Retina (tissue), 1 donor: Measurements from ENCODE around the gene PNLDC1.
A peak's percentile ranks its signal among the peaks of the same experiment; 100 is the strongest.
"Not testable (repeated sequence)": the region's sequence is repeated elsewhere in the genome, so short reads cannot be mapped to it uniquely, and the experiment has no call there.

Experiments used
- DNase-seq: peaks from one replicate; pipeline ENCODE4 v3.0.0-alpha.2; 2016

The PNLDC1 gene

GRCh38 chr6:159778542-159779103 lies 21.5 kb upstream of the PNLDC1 start:
- no peak for DNase-seq

- DNase-seq, result no peak
Observed at GRCh38 chr6:159788276-159788675, 11.8 kb upstream of the PNLDC1 start.

- DNase-seq, result no peak
Observed at GRCh38 chr6:159788753-159789376, 11.2 kb upstream of the PNLDC1 start.

GRCh38 chr6:159789377-159790148 lies 10.5 kb upstream of the PNLDC1 start, which contains the start of gene TCP1:
TCP1 (minus strand) TSS chr6:159789602; CDS start chr6:159789468, 134 bp downstream.
- peak; percentile 98 for DNase-seq

- DNase-seq, result peak; percentile 95
Observed at GRCh38 chr6:159790149-159790955, 9.7 kb upstream of the PNLDC1 start, which contains the start of gene MRPL18. MRPL18 (plus strand) TSS chr6:159790467; CDS start chr6:159790588, 121 bp downstream.

- no peak for DNase-seq
Observed at GRCh38 chr6:159790956-159791598, 9.0 kb upstream of the PNLDC1 start.

- DNase-seq, result not testable (repeated sequence)
Observed at GRCh38 chr6:159794976-159795375, 5.1 kb upstream of the PNLDC1 start.

- DNase-seq, result no peak
Observed at GRCh38 chr6:159797554-159797953, 2.5 kb upstream of the PNLDC1 start.

GRCh38 chr6:159801935-159802334 lies 1.9 kb downstream of the PNLDC1 start:
- no peak for DNase-seq

GRCh38 chr6:159804504-159804903 lies 4.4 kb downstream of the PNLDC1 start:
- DNase-seq, result no peak

- no peak for DNase-seq
Observed at GRCh38 chr6:159805440-159806020, 5.5 kb downstream of the PNLDC1 start.

GRCh38 chr6:159806021-159806458 lies 6.0 kb downstream of the PNLDC1 start:
- DNase-seq, result no peak

GRCh38 chr6:159807150-159807858 lies 7.2 kb downstream of the PNLDC1 start:
- DNase-seq, result no peak

- no peak for DNase-seq
Observed at GRCh38 chr6:159808647-159809046, 8.6 kb downstream of the PNLDC1 start.

- no peak for DNase-seq
Observed at GRCh38 chr6:159809149-159809548, 9.1 kb downstream of the PNLDC1 start.

- no peak for DNase-seq
Observed at GRCh38 chr6:159813781-159814180, 13.7 kb downstream of the PNLDC1 start.

GRCh38 chr6:159815410-159815809 lies 15.3 kb downstream of the PNLDC1 start:
- peak; percentile 19 for DNase-seq

- DNase-seq, result not testable (repeated sequence)
Observed at GRCh38 chr6:159816775-159817174, 16.7 kb downstream of the PNLDC1 start.

- DNase-seq, result no peak
Observed at GRCh38 chr6:159817951-159818739, 18.1 kb downstream of the PNLDC1 start.

- no peak for DNase-seq
Observed at GRCh38 chr6:159819098-159819497, 19.0 kb downstream of the PNLDC1 start.
